ENCODE results near the gene RFX1. TPM values are rescaled to one million over a fixed set of nuclear protein-coding genes. Genes with fewer than 3 reads are reported as not detected.

RFX1 gene
- total and polyA plus RNA-seq, 4 donors: 1.8 to 5.6 (median 3.5) TPM

- Histone ChIP-seq H3K4me1 (ENCODE audit: control insufficient read depth in 4 of 4, insufficient read depth in 4 of 4, low read length in 3 of 4) (peaks cover 0 to 6% (median 2%) of the 10 kb centered on the region in 4 donors), H3K9me3 (ENCODE audit: control insufficient read depth in 4 of 4, low read length in 3 of 4) (no peaks in the 10 kb centered on the region), H3K36me3 (ENCODE audit: control insufficient read depth in 4 of 4, insufficient read depth in 3 of 4, low read depth in 1 of 4, low read length in 3 of 4) (peaks cover 0 to 24% (median 7%) of the 10 kb centered on the region in 4 donors), H3K9ac (ENCODE audit: low read depth in 1 of 2, low read length in 2 of 2) (no peak overlapping the region), H3K4me3 (ENCODE audit: low read depth in 1 of 3, low read length in 3 of 3) (no peak overlapping the region), H3K27me3 (ENCODE audit: control insufficient read depth in 4 of 4, insufficient read depth in 4 of 4, low read length in 3 of 4) (no peaks in the 10 kb centered on the region), H3K27ac (ENCODE audit: low read depth in 1 of 2, low read length in 2 of 2) (no peak overlapping the region)
- no peak for DNase-seq (ENCODE audit: low spot score)
- TF ChIP-seq NR2F2 (IDR thresholded peaks at IDR 0.05) (no peak), YY1 (IDR thresholded peaks at IDR 0.05) (no peak), ATF3 (IDR thresholded peaks at IDR 0.05) (no peak), JUND (IDR thresholded peaks at IDR 0.05) (no peak), RAD21 (IDR thresholded peaks at IDR 0.05) (no peak), RXRA (IDR thresholded peaks at IDR 0.05) (no peak), HNF4A (conservative IDR thresholded peaks at IDR 0.05) (no peak), TAF1 (conservative IDR thresholded peaks at IDR 0.05) (no peak), GABPA (IDR thresholded peaks at IDR 0.05 in 1 of 2, conservative IDR thresholded peaks at IDR 0.05 in 1 of 2) (no peak), REST (IDR thresholded peaks at IDR 0.05) (no peak)
- WGBS: 95% methylated on average over 22 of the region's 22 CpGs
Measured at GRCh38 chr19:13993590-13994300, 12.4 kb downstream of the RFX1 start.

- Histone ChIP-seq H3K27me3 (ENCODE audit: control insufficient read depth in 4 of 4, insufficient read depth in 4 of 4, low read length in 3 of 4) (no peaks in the 10 kb centered on the region), H3K9me3 (ENCODE audit: control insufficient read depth in 4 of 4, low read length in 3 of 4) (no peaks in the 10 kb centered on the region), H3K9ac (ENCODE audit: low read depth in 1 of 2, low read length in 2 of 2) (no peak overlapping the region), H3K27ac (ENCODE audit: low read depth in 1 of 2, low read length in 2 of 2) (no peak overlapping the region), H3K36me3 (ENCODE audit: control insufficient read depth in 4 of 4, insufficient read depth in 3 of 4, low read depth in 1 of 4, low read length in 3 of 4) (peaks cover 0 to 24% (median 7%) of the 10 kb centered on the region in 4 donors), H3K4me1 (ENCODE audit: control insufficient read depth in 4 of 4, insufficient read depth in 4 of 4, low read length in 3 of 4) (peaks cover 0 to 9% (median 5%) of the 10 kb centered on the region in 4 donors), H3K4me3 (ENCODE audit: low read depth in 1 of 3, low read length in 3 of 3) (no peak overlapping the region)
- DNase-seq (ENCODE audit: low spot score): no peak
- TF ChIP-seq FOXA2 (IDR thresholded peaks at IDR 0.05) (no peak), FOXA1 (IDR thresholded peaks at IDR 0.05) (no peak), EGR1 (IDR thresholded peaks at IDR 0.05; ENCODE audit: low read depth in 2 of 2) (no peak), GABPA (IDR thresholded peaks at IDR 0.05 in 1 of 2, conservative IDR thresholded peaks at IDR 0.05 in 1 of 2) (no peak), HNF4G (IDR thresholded peaks at IDR 0.05) (no peak), JUND (IDR thresholded peaks at IDR 0.05) (no peak), RXRA (IDR thresholded peaks at IDR 0.05) (no peak), CTCF (IDR thresholded peaks at IDR 0.05; ENCODE audit: low read depth, low read length, missing input control) (no peak), TAF1 (conservative IDR thresholded peaks at IDR 0.05) (no peak), RAD21 (IDR thresholded peaks at IDR 0.05) (no peak), NR2F2 (IDR thresholded peaks at IDR 0.05) (no peak), REST (IDR thresholded peaks at IDR 0.05) (no peak), YY1 (IDR thresholded peaks at IDR 0.05) (no peak), ZBTB33 (IDR thresholded peaks at IDR 0.05) (no peak), HNF4A (conservative IDR thresholded peaks at IDR 0.05) (no peak), MAX (IDR thresholded peaks at IDR 0.05) (no peak), SP1 (IDR thresholded peaks at IDR 0.05) (no peak), ATF3 (IDR thresholded peaks at IDR 0.05) (no peak)
- 94% methylated on average over 7 of the region's 7 CpGs for WGBS
Measured at GRCh38 chr19:13992025-13992424, 14.1 kb downstream of the RFX1 start.

Measured in liver (tissue), 9 donors.